ENCODE measurements around the gene TUBG1. TPM values are rescaled to one million over a fixed set of nuclear protein-coding genes. Genes with fewer than 3 reads are reported as not detected.

TUBG1 gene
- total and polyA plus RNA-seq, 8 donors = 10.5 to 79.9 (median 23.2) TPM

- intact Hi-C loops (cut with DNase I) = no loop called here
- peaks cover 0 to 23% (median 8%) of the 10 kb centered on the region in 3 donors for H3K4me1 ChIP-seq
- H3K9me3 ChIP-seq = no peaks in the 10 kb centered on the region
- peak overlapping the region; percentile 69 to 81 (median 76) for H3K27ac ChIP-seq
- H3K27me3 ChIP-seq = no peaks in the 10 kb centered on the region
- no peak for DNase-seq
- no peak for ATAC-seq
- no peak for TF ChIP-seq CTCF (IDR thresholded peaks at IDR 0.05)
- H3K36me3 ChIP-seq = peaks cover 0 to 19% (median 10%) of the 10 kb centered on the region in 3 donors
- 26 to 27% methylated on average over 14 of the region's 14 CpGs for WGBS, 2 donors
- FAIRE-seq = no peak
- peak overlapping the region; percentile 76 to 93 (median 86) for H3K4me3 ChIP-seq
Measured at GRCh38 chr17:42563143-42563509, 46.4 kb upstream of the TUBG1 start.

GRCh38 chr17:42563543-42563942 lies 45.9 kb upstream of the TUBG1 start:
- H3K4me1 ChIP-seq = peaks cover 0 to 26% (median 8%) of the 10 kb centered on the region in 3 donors
- peak in 3 of 6 donors; percentile 39 to 68 (median 58) for DNase-seq
- H3K36me3 ChIP-seq = peaks cover 0 to 19% (median 10%) of the 10 kb centered on the region in 3 donors
- no peak for TF ChIP-seq CTCF (IDR thresholded peaks at IDR 0.05)
- peak overlapping the region in 3 of 4 donors; percentile 76 to 93 (median 88) for H3K4me3 ChIP-seq
- peak overlapping the region in 3 of 4 donors; percentile 74 to 81 (median 79) for H3K27ac ChIP-seq
- peak in 1 of 4 donors; percentile 1 for ATAC-seq
- 0 to 10% methylated on average over 1 of the region's 1 CpG for WGBS, 2 donors
- intact Hi-C loops (cut with DNase I) = no loop called here
- no peaks in the 10 kb centered on the region for H3K27me3 ChIP-seq
- H3K9me3 ChIP-seq = no peaks in the 10 kb centered on the region
- no peak for FAIRE-seq

DNA sequence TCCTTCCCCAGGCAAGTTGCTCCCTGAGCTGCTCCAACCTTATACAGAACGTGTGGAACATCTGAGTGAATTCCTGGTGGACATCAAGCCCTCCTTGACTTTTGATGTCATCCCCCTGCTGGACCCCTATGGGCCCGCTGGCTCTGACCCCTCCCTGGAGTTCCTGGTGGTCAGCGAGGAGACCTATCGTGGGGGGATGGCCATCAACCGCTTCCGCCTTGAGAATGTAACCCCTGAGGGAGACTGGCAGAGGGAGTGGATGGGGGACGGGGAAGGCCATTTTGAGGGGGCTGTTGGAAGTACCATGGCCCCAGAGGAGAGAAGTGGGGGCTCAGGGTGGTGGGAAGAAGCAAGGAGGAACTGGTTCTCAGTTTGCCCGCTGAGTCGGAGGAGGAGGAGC lies 45.5 kb upstream of the TUBG1 start:
- Histone ChIP-seq H3K36me3 (peaks cover 0 to 23% (median 10%) of the 10 kb centered on the region in 3 donors), H3K4me1 (peaks cover 0 to 26% (median 8%) of the 10 kb centered on the region in 3 donors), H3K4me3 (peak overlapping the region in 3 of 4 donors; percentile 76 to 93 (median 88)), H3K9me3 (no peaks in the 10 kb centered on the region), H3K27me3 (no peaks in the 10 kb centered on the region), H3K27ac (peak overlapping the region in 1 of 4 donors; percentile 74)
- DNase-seq (peak in 1 of 6 donors; percentile 57), FAIRE-seq (no peak), ATAC-seq (no peak)
- WGBS, 2 donors = 66 to 70% methylated on average over 8 to 9 of the region's 9 CpGs
- no peak for TF ChIP-seq CTCF (IDR thresholded peaks at IDR 0.05)
- intact Hi-C loops (cut with DNase I) = no loop called here

GRCh38 chr17:42564815-42565522 lies 44.5 kb upstream of the TUBG1 start:
- Histone ChIP-seq H3K27ac (no peak overlapping the region), H3K4me1 (peaks cover 0 to 26% (median 8%) of the 10 kb centered on the region in 3 donors), H3K9me3 (no peaks in the 10 kb centered on the region), H3K36me3 (peaks cover 0 to 33% (median 15%) of the 10 kb centered on the region in 3 donors), H3K4me3 (no peak overlapping the region), H3K27me3 (no peaks in the 10 kb centered on the region)
- intact Hi-C loops (cut with DNase I) = no loop called here
- FAIRE-seq = no peak
- no peak for TF ChIP-seq CTCF (IDR thresholded peaks at IDR 0.05)
- 83 to 88% methylated on average over 15 of the region's 15 CpGs for WGBS, 2 donors
- DNase-seq = peak in 1 of 6 donors; percentile 39
- no peak for ATAC-seq
